ENCODE measurements around the gene DEFB131B. TPM values are rescaled to one million over a fixed set of nuclear protein-coding genes. Genes with fewer than 3 reads are reported as not detected.

Gene DEFB131B
- total and polyA plus RNA-seq, 2 of the 8 experiments (the other 6 are each of a cell fraction or from before 2014, with no cell fraction given), result not detected

DNA sequence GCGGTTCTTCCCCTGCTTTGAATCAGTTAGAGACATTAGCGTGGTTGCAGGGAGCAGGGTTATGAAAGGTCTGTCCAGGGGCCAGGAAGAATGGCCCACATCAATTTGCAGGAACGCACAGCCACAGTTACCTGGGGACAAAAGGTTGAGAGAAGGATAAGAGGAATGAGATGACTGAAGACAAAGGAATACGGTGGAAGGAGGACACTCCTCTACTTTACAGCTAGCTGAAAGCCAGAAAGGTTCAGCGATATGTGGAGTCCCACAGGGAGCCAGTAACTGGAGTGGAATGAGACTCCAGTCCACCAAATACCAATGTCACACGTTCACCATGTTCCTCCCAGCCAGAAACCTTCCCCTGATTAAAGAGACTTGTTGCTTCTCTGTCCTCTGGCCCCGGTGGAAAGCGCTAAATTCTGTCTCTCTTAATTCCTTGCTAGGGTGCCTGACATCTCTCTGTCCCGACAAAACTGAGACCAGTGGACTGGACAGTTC is 39.4 kb downstream of the DEFB131B start:
- Histone ChIP-seq H3K18ac (ENCODE audit: extremely low read depth, low read length) (no peak overlapping the region), H4K5ac (ENCODE audit: insufficient read length, low read depth, low read length) (no peak overlapping the region), H3K27ac (ENCODE audit: low read depth, low read length) (no peak overlapping the region), H3K79me2 (ENCODE audit: control insufficient read depth in 1 of 2, insufficient read depth in 2 of 2, low read length in 2 of 2) (no peaks in the 10 kb centered on the region), H2BK5ac (ENCODE audit: low read depth, low read length) (no peak overlapping the region), H3K4me3 (ENCODE audit: extremely low read depth in 1 of 4, insufficient read depth in 2 of 4, low read depth in 3 of 4, low read length in 4 of 4) (no peak overlapping the region), H2BK12ac (ENCODE audit: low read depth, low read length) (no peak overlapping the region), H3K4ac (replicated peaks; ENCODE audit: insufficient read length, low read depth, low read length) (no peak overlapping the region), H2BK120ac (replicated peaks; ENCODE audit: low read depth, low read length) (no peak overlapping the region), H2AK5ac (ENCODE audit: low read depth, low read length) (no peak overlapping the region), H2BK15ac (ENCODE audit: low read length) (no peak overlapping the region), H3K9ac (replicated peaks in 1 of 4; ENCODE audit: extremely low read depth in 1 of 4, low read depth in 3 of 4, low read length in 3 of 4) (no peak overlapping the region), H2BK20ac (ENCODE audit: low read length) (no peak overlapping the region), H3K36me3 (ENCODE audit: control insufficient read depth in 2 of 4, insufficient read depth in 4 of 4, low read length in 3 of 4) (peaks cover 0 to 33% (median 21%) of the 10 kb centered on the region in 4 experiments; a peak in 6 of 8 replicates), H4K20me1 (replicated peaks in 1 of 2; ENCODE audit: control insufficient read depth in 1 of 2, insufficient read depth in 2 of 2, low read length in 2 of 2) (peaks cover 0 to 2% of the 10 kb centered on the region in 2 experiments), H3K4me1 (replicated peaks in 1 of 4; ENCODE audit: control insufficient read depth in 3 of 4, insufficient read depth in 4 of 4, low read length in 3 of 4) (no peaks in the 10 kb centered on the region), H3K79me1 (ENCODE audit: low read depth, low read length) (no peaks in the 10 kb centered on the region), H3K4me2 (ENCODE audit: insufficient read depth in 1 of 2, low read depth in 2 of 2, low read length in 2 of 2) (no peak overlapping the region), H3K14ac (ENCODE audit: insufficient read length) (no peak overlapping the region), H3K23me2 (ENCODE audit: low read depth, low read length) (no peaks in the 10 kb centered on the region; the same call in 1 of the 2 replicates), H3K56ac (replicated peaks; ENCODE audit: insufficient read length, low read depth, low read length) (no peak overlapping the region), H3K23ac (ENCODE audit: insufficient read length) (no peak overlapping the region), H3K9me3 (ENCODE audit: insufficient read depth in 2 of 2, low read depth in 1 of 2, low read length in 1 of 2) (no peaks in the 10 kb centered on the region), H2AFZ (ENCODE audit: low read length) (no peak overlapping the region), H4K91ac (replicated peaks; ENCODE audit: insufficient read length, low read length) (no peak overlapping the region), H4K8ac (ENCODE audit: extremely low read depth, insufficient read depth, low read length) (no peak overlapping the region), H3K27me3 (replicated peaks in 1 of 4; ENCODE audit: control insufficient read depth in 3 of 4, extremely low read depth in 1 of 4, insufficient read depth in 3 of 4, low read length in 3 of 4) (no peaks in the 10 kb centered on the region)
- TF ChIP-seq, protein P1, sequence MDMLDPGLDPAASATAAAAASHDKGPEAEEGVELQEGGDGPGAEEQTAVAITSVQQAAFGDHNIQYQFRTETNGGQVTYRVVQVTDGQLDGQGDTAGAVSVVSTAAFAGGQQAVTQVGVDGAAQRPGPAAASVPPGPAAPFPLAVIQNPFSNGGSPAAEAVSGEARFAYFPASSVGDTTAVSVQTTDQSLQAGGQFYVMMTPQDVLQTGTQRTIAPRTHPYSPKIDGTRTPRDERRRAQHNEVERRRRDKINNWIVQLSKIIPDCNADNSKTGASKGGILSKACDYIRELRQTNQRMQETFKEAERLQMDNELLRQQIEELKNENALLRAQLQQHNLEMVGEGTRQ (IDR thresholded peaks at IDR 0.05; ENCODE audit: low read length), result no peak
- TF ChIP-seq SP1 (IDR thresholded peaks at IDR 0.05; ENCODE audit: low read depth, low read length) (no peak), HDAC6 (IDR thresholded peaks at IDR 0.05; ENCODE audit: low read depth, low read length) (no peak), SIN3A (conservative IDR thresholded peaks at IDR 0.05 in 1 of 2, IDR thresholded peaks at IDR 0.05 in 1 of 2; ENCODE audit: low read depth in 1 of 2, low read length in 2 of 2) (no peak), CBX5 (IDR thresholded peaks at IDR 0.05; ENCODE audit: low read depth, low read length) (no peak), RFX5 (IDR thresholded peaks at IDR 0.05; ENCODE audit: borderline replicate concordance, low read depth, low read length) (no peak), POLR2AphosphoS5 (IDR thresholded peaks at IDR 0.05; ENCODE audit: low read depth, low read length) (no peak), POU5F1 (IDR thresholded peaks at IDR 0.05; ENCODE audit: low read depth, low read length) (no peak)
- WGBS, 2 experiments (ENCODE audit: extremely low coverage in 1 of 2, insufficient coverage in 1 of 2, insufficient read length in 1 of 2, insufficient replicate concordance in 2 of 2, low coverage in 1 of 2, low lambda C conversion rate in 2 of 2, missing lambda C conversion rate in 1 of 2), result 93% methylated on average over 9 of the region's 9 CpGs; no CpG with 5 or more reads in 1 of the 2 experiments
- ChIA-PET CTCF (ENCODE audit: partially characterized antibody) (no interaction called here), POLR2A (ENCODE audit: partially characterized antibody) (no interaction called here)
- FAIRE-seq, result no peak
- DNase-seq (ENCODE audit: low read depth in 1 of 2, low spot score in 2 of 2), result no peak
